OCI-LY7 (cell line): Measurements from ENCODE around the gene OSBP2. TPM values are rescaled to one million over a fixed set of nuclear protein-coding genes. Genes with fewer than 3 reads are reported as not detected.

Source experiments
- BruUV-seq: library from RNA; stranded (reverse); fragments of 400-500 nt; replicated peaks from 2 replicates; lab custom pipeline; 2021; lab: Mats Ljungman, UMichigan
- CTCF ChIA-PET: fragments of 300-600 bp; sonication (Branson Sonifier 250); formaldehyde crosslinking; loops from one replicate; lab custom pipeline; 2022; ENCODE audit warnings: antibody characterized with exemption; ENCODE audit not compliant: unreplicated experiment; lab: Charles Lee
- POLR2A ChIA-PET: fragments of 300-600 bp; sonication (Branson Sonifier 250); formaldehyde crosslinking; loops from one replicate; lab custom pipeline; 2022; ENCODE audit warnings: antibody characterized with exemption; lab: Charles Lee
- DNase-seq: peaks from one replicate; pipeline ENCODE4 v3.0.0-alpha.2; 2015; ENCODE audit warnings: low spot score
- H2AFZ ChIP-seq: fragments of 200-600 bp; sonication (generic), shearing (Covaris generic); 2 replicates; pipeline ENCODE4 v1.6.1; 2014; ENCODE audit warnings: mild to moderate bottlenecking, antibody characterized with exemption, low read length, moderate library complexity
- H3K27ac ChIP-seq: fragments of 200-600 bp; sonication (generic); 2 replicates; pipeline ENCODE4 v1.5.1; 2014; ENCODE audit warnings: mixed run types, low read depth, mild to moderate bottlenecking, moderate library complexity, low read length, inconsistent platforms; ENCODE audit not compliant: poor library complexity, severe bottlenecking
- H3K36me3 ChIP-seq: fragments of 200-600 bp; sonication (generic); 2 replicates; pipeline ENCODE4 v1.6.1; 2014; ENCODE audit warnings: mild to moderate bottlenecking, antibody characterized with exemption, low read length, moderate library complexity, mixed read lengths; ENCODE audit not compliant: insufficient read depth
- H3K4me1 ChIP-seq: fragments of 200-600 bp; sonication (generic); 2 replicates; pipeline ENCODE4 v1.5.1; 2014; ENCODE audit warnings: mild to moderate bottlenecking, low read length; ENCODE audit not compliant: insufficient read depth, poor library complexity, severe bottlenecking
- H3K4me2 ChIP-seq: fragments of 200-600 bp; sonication (generic); 2 replicates; pipeline ENCODE4 v1.6.1; 2014; ENCODE audit warnings: mild to moderate bottlenecking, low read length
- H3K4me3 ChIP-seq: fragments of 200-600 bp; sonication (generic); 2 replicates; pipeline ENCODE4 v1.5.1; 2014; ENCODE audit warnings: mild to moderate bottlenecking, low read depth, low read length; ENCODE audit not compliant: poor library complexity, severe bottlenecking
- H3K79me2 ChIP-seq: fragments of 200-600 bp; sonication (generic); 2 replicates; pipeline ENCODE4 v1.6.1; 2016; ENCODE audit warnings: low read depth, mild to moderate bottlenecking, low read length, moderate library complexity, mixed read lengths; ENCODE audit not compliant: insufficient read depth
- H3K9me2 ChIP-seq: fragments of 200-600 bp; sonication (generic); 2 replicates; pipeline ENCODE4 v1.6.1; 2016; ENCODE audit warnings: mild to moderate bottlenecking, low read length, mixed read lengths; ENCODE audit not compliant: insufficient read depth
- H3K9me3 ChIP-seq: fragments of 200-600 bp; sonication (generic); 2 replicates; pipeline ENCODE4 v1.6.1; 2014; ENCODE audit warnings: mild to moderate bottlenecking, mixed run types, low read length, mixed read lengths
- H4K20me1 ChIP-seq: fragments of 200-600 bp; sonication (generic); 2 replicates; pipeline ENCODE4 v1.6.1; 2014; ENCODE audit warnings: mild to moderate bottlenecking, antibody characterized with exemption, low read length, moderate library complexity, mixed read lengths; ENCODE audit not compliant: insufficient read depth
- CTCF ChIP-seq: fragments of 200-600 bp; sonication (generic); conservative IDR thresholded peaks from 2 replicates; pipeline ENCODE4 v1.5.1; 2014; ENCODE audit warnings: mild to moderate bottlenecking, antibody characterized with exemption, low read length, moderate library complexity, mixed read lengths
- EZH2phosphoT487 ChIP-seq: fragments of 200-600 bp; sonication (generic); IDR thresholded peaks from 2 replicates; pipeline ENCODE4 v1.6.1; 2018; ENCODE audit warnings: low read depth, borderline replicate concordance, mild to moderate bottlenecking, mixed run types, antibody characterized with exemption, low read length, moderate library complexity, mixed read lengths
- intact Hi-C: fragments of 100-400 bp; cut with micrococcal nuclease; formaldehyde crosslinking; loops from one replicate; pipeline ENCODE4 v1.10.0; 2022; ENCODE audit not compliant: unreplicated experiment
- total RNA-seq, 2 experiments: library from RNA; depleted of rRNA in 1 of 2; stranded (reverse); fragments of >200 nt in 1 of 2; shearing (Covaris generic) in 1 of 2; gene quantifications; 2 replicates each; pipeline ENCODE4 v1.2.3, GENCODE V29; 2014 to 2022

The OSBP2 gene
- total RNA-seq, 2 experiments from 2014 or later: 0.19 to 0.34 TPM

- Histone ChIP-seq H3K9me2 (no peaks in the 10 kb centered on the region), H2AFZ (no peak overlapping the region), H3K27ac (no peak overlapping the region), H3K79me2 (no peaks in the 10 kb centered on the region), H3K4me2 (no peak overlapping the region), H3K9me3 (no peaks in the 10 kb centered on the region), H4K20me1 (no peaks in the 10 kb centered on the region), H3K36me3 (peaks cover 93% of the 10 kb centered on the region), H3K4me1 (no peaks in the 10 kb centered on the region), H3K4me3 (no peak overlapping the region)
- POLR2A ChIA-PET: interaction anchor here (0.5 kb wide), 1 partner anchor 273 kb away, joined by 7 read pairs; no protein-coding TSS in a partner anchor
- intact Hi-C loops: no loop called here
- no TSS peak for BruUV-seq
- CTCF ChIA-PET: no interaction called here
- TF ChIP-seq CTCF: no peak
- TF ChIP-seq EZH2phosphoT487: no peak
- no peak for DNase-seq
Observed at GRCh38 chr22:30931541-30932300, 237.0 kb downstream of the OSBP2 start.

GRCh38 chr22:30932661-30933060 is 238.0 kb downstream of the OSBP2 start:
- ChIA-PET CTCF (no interaction called here), POLR2A (no interaction called here)
- Histone ChIP-seq H3K9me3 (no peaks in the 10 kb centered on the region), H4K20me1 (no peaks in the 10 kb centered on the region), H3K36me3 (peaks cover 94% of the 10 kb centered on the region), H3K27ac (no peak overlapping the region), H3K4me2 (no peak overlapping the region), H3K9me2 (no peaks in the 10 kb centered on the region), H3K79me2 (no peaks in the 10 kb centered on the region), H2AFZ (no peak overlapping the region), H3K4me3 (no peak overlapping the region), H3K4me1 (no peaks in the 10 kb centered on the region)
- no peak for TF ChIP-seq CTCF
- no peak for TF ChIP-seq EZH2phosphoT487
- intact Hi-C loops: no loop called here
- no TSS peak for BruUV-seq
- DNase-seq: no peak

- BruUV-seq: no TSS peak
- Histone ChIP-seq H3K79me2 (no peaks in the 10 kb centered on the region), H3K4me2 (no peak overlapping the region), H3K9me2 (no peaks in the 10 kb centered on the region), H3K9me3 (no peaks in the 10 kb centered on the region), H4K20me1 (no peaks in the 10 kb centered on the region), H3K4me1 (no peaks in the 10 kb centered on the region), H2AFZ (no peak overlapping the region), H3K36me3 (peaks cover 92% of the 10 kb centered on the region), H3K4me3 (no peak overlapping the region), H3K27ac (no peak overlapping the region)
- intact Hi-C loops: no loop called here
- TF ChIP-seq CTCF (no peak), EZH2phosphoT487 (no peak)
- no peak for DNase-seq
- CTCF ChIA-PET: no interaction called here
- POLR2A ChIA-PET: no interaction called here
Observed at GRCh38 chr22:30933457-30933856, 238.8 kb downstream of the OSBP2 start.
